Epithelial cell of esophagus (primary cell): ENCODE results near the gene SEZ6.

Experiments
- DNase-seq: peaks from one replicate; pipeline ENCODE4 v3.0.0; 2010; ENCODE audit warnings: low read depth
- H3K4me3 ChIP-seq: 2 replicates; pipeline ENCODE4 v1.5.1; 2011; ENCODE audit warnings: mild to moderate bottlenecking, low read length, control low read depth
- CTCF ChIP-seq: IDR thresholded peaks from 2 replicates; pipeline ENCODE4 v1.5.1; 2011; ENCODE audit warnings: low read depth, mild to moderate bottlenecking, low read length, control low read depth, inconsistent platforms; ENCODE audit not compliant: insufficient read depth; ENCODE audit errors: missing control alignments

Gene SEZ6

GRCh38 chr17:28944343-28944742, 61.5 kb downstream of the SEZ6 start:
- H3K4me3 ChIP-seq = no peak overlapping the region
- no peak for DNase-seq

GRCh38 chr17:28942925-28943324, 62.9 kb downstream of the SEZ6 start:
- H3K4me3 ChIP-seq = no peak overlapping the region
- no peak for TF ChIP-seq CTCF
- DNase-seq = no peak

More at GRCh38 chr17:28944343-28944742, 61.5 kb downstream of the SEZ6 start:
- TF ChIP-seq CTCF = no peak

DNA sequence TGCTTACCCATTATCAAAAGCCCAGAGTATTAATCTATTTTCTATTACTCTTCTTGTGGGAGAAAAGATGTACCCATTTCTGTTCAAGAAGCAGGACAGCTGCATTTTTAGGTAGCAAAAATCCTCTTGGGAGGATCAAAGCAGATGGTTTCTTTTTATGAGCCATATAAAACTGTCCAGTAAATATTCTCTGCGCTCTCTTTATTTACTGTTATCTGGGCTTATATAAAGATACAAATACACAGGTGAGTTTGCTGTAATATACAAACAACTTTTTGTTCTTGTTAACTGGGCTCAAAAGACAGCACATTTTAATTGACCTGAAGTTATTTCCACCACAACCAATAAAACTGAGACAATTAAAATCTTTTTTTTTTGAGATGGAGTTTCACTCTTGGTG, 64.6 kb downstream of the SEZ6 start:
- DNase-seq = no peak
- TF ChIP-seq CTCF = no peak

GRCh38 chr17:28940675-28941074, 65.2 kb downstream of the SEZ6 start:
- no peak for TF ChIP-seq CTCF
- H3K4me3 ChIP-seq = no peak overlapping the region
- DNase-seq = no peak

More for the DNA sequence above, 64.6 kb downstream of the SEZ6 start:
- no peak overlapping the region for H3K4me3 ChIP-seq

DNA sequence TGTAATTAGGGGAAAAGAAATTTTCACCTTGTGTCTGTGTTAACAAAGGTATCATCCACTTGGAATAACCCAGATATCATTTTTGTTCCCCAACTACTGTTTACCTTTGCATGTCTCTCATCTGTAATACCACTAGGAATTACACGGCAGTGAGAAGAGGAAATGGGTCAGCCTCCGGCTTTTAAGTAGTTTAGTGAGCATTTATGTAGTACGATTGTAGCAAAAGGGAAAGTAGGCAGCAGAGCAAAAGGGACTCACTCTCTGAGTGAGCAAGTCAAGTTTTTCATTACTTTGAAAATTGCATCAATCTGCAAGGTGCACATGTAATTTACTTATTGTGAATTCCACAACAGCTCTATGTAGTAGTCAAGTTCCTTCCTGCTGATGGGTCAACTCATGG, 65.7 kb downstream of the SEZ6 start:
- H3K4me3 ChIP-seq = no peak overlapping the region
- no peak for TF ChIP-seq CTCF
- no peak for DNase-seq

DNA sequence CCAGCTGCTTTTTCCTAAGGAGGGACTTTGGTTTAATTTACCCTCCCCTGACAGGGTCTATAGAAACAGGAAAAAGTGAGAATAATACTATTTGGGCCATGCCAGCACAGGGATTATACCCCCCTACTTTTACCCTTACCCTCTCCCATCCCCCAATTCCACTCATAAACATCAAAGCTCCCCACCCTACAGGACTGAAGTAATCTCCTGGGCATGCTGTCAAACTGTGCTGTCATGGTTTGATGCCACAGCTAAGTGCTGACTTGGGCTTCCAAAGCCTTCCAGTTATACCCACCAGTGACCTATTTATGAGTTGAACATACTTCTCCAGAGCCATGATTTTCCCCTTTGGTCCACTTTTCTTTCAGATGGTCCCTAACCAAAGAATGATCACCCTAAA, 67.3 kb downstream of the SEZ6 start:
- no peak overlapping the region for H3K4me3 ChIP-seq
- TF ChIP-seq CTCF = no peak
- DNase-seq = no peak

- TF ChIP-seq CTCF = no peak
- no peak overlapping the region for H3K4me3 ChIP-seq
- DNase-seq = peak; percentile 79
Measured at GRCh38 chr17:28937044-28937729, 68.6 kb downstream of the SEZ6 start.
